ENCODE data around the gene CHEK2. TPM values are rescaled to one million over a fixed set of nuclear protein-coding genes. Genes with fewer than 3 reads are reported as not detected.
A peak's percentile ranks its signal among the peaks of the same experiment; 100 is the strongest.
"Not testable (repeated sequence)": the region's sequence is repeated elsewhere in the genome, so short reads cannot be mapped to it uniquely, and the experiment has no call there.

Gene CHEK2
- total and polyA plus RNA-seq, 4 donors, result 6.0 to 10.4 (median 9.3) TPM

GRCh38 chr22:28741200-28741784 is 328 bp downstream of the CHEK2 start:
- 8 to 9% methylated on average over 18 of the region's 18 CpGs for WGBS, 2 donors
- ATAC-seq (ENCODE audit: insufficient read depth, low FRiP score) (no peak), DNase-seq (no peak)
- Histone ChIP-seq H3K4me1 (ENCODE audit: control insufficient read depth in 5 of 5, insufficient read depth in 5 of 5, low read length in 5 of 5) (peaks cover 0 to 14% (median 4%) of the 10 kb centered on the region in 5 donors), H3K9ac (ENCODE audit: insufficient read depth in 1 of 2, low read length in 2 of 2) (peak overlapping the region in 1 of 2 donors; percentile 78), H3K9me3 (ENCODE audit: control insufficient read depth in 4 of 4, insufficient read depth in 3 of 4, low read length in 3 of 4) (no peaks in the 10 kb centered on the region), H3K4me3 (peak overlapping the region; percentile 58), H3K36me3 (ENCODE audit: control insufficient read depth in 4 of 4, insufficient read depth in 4 of 4, low read length in 4 of 4) (peaks cover under 1 to 21% (median 7%) of the 10 kb centered on the region in 4 donors), H3K27me3 (ENCODE audit: control insufficient read depth in 3 of 3, insufficient read depth in 3 of 3, low read length in 2 of 3) (no peaks in the 10 kb centered on the region), H3K27ac (ENCODE audit: low read depth in 1 of 2, low read length in 1 of 2) (no peak overlapping the region)
- no peak for TF ChIP-seq CTCF (IDR thresholded peaks at IDR 0.05; ENCODE audit: control extremely low read depth, extremely low read depth)

GRCh38 chr22:28738876-28739275 is 2.7 kb downstream of the CHEK2 start:
- not testable (repeated sequence) for DNase-seq; H3K36me3 ChIP-seq (ENCODE audit: control insufficient read depth in 4 of 4, insufficient read depth in 4 of 4, low read length in 4 of 4); H3K4me3 ChIP-seq; H3K27ac ChIP-seq (ENCODE audit: low read depth in 1 of 2, low read length in 1 of 2); ATAC-seq (ENCODE audit: insufficient read depth, low FRiP score); H3K9me3 ChIP-seq (ENCODE audit: control insufficient read depth in 4 of 4, insufficient read depth in 3 of 4, low read length in 3 of 4); H3K9ac ChIP-seq (ENCODE audit: insufficient read depth in 1 of 2, low read length in 2 of 2); H3K27me3 ChIP-seq (ENCODE audit: control insufficient read depth in 3 of 3, insufficient read depth in 3 of 3, low read length in 2 of 3)
- peaks cover 0 to 14% (median 4%) of the 10 kb centered on the region in 5 donors for H3K4me1 ChIP-seq (ENCODE audit: control insufficient read depth in 5 of 5, insufficient read depth in 5 of 5, low read length in 5 of 5)
- 90 to 95% methylated on average over 8 of the region's 8 CpGs for WGBS, 2 donors

- Histone ChIP-seq H3K9me3 (ENCODE audit: control insufficient read depth in 4 of 4, insufficient read depth in 3 of 4, low read length in 3 of 4) (no peaks in the 10 kb centered on the region), H3K27ac (ENCODE audit: low read depth in 1 of 2, low read length in 1 of 2) (no peak overlapping the region), H3K27me3 (ENCODE audit: control insufficient read depth in 3 of 3, insufficient read depth in 3 of 3, low read length in 2 of 3) (no peaks in the 10 kb centered on the region), H3K36me3 (ENCODE audit: control insufficient read depth in 4 of 4, insufficient read depth in 4 of 4, low read length in 4 of 4) (no peaks in the 10 kb centered on the region), H3K4me3 (no peak overlapping the region), H3K9ac (ENCODE audit: insufficient read depth in 1 of 2, low read length in 2 of 2) (no peak overlapping the region), H3K4me1 (ENCODE audit: control insufficient read depth in 5 of 5, insufficient read depth in 5 of 5, low read length in 5 of 5) (peaks cover 0 to 5% (median 2%) of the 10 kb centered on the region in 5 donors)
- TF ChIP-seq CTCF (IDR thresholded peaks at IDR 0.05; ENCODE audit: control extremely low read depth, extremely low read depth), result no peak
- no peak for ATAC-seq (ENCODE audit: insufficient read depth, low FRiP score)
- 90 to 92% methylated on average over 3 of the region's 3 CpGs for WGBS, 2 donors
- no peak for DNase-seq
Measured at GRCh38 chr22:28737701-28738100, 3.9 kb downstream of the CHEK2 start.

- TF ChIP-seq CTCF (IDR thresholded peaks at IDR 0.05; ENCODE audit: control extremely low read depth, extremely low read depth), result no peak
Measured at GRCh38 chr22:28736301-28737155, 5.1 kb downstream of the CHEK2 start.

More at GRCh38 chr22:28736301-28737155, 5.1 kb downstream of the CHEK2 start:
- Histone ChIP-seq H3K36me3 (ENCODE audit: control insufficient read depth in 4 of 4, insufficient read depth in 4 of 4, low read length in 4 of 4) (no peaks in the 10 kb centered on the region), H3K4me1 (ENCODE audit: control insufficient read depth in 5 of 5, insufficient read depth in 5 of 5, low read length in 5 of 5) (peaks cover 0 to 5% (median 1%) of the 10 kb centered on the region in 5 donors), H3K27ac (ENCODE audit: low read depth in 1 of 2, low read length in 1 of 2) (no peak overlapping the region), H3K9ac (ENCODE audit: insufficient read depth in 1 of 2, low read length in 2 of 2) (no peak overlapping the region), H3K4me3 (no peak overlapping the region), H3K9me3 (ENCODE audit: control insufficient read depth in 4 of 4, insufficient read depth in 3 of 4, low read length in 3 of 4) (no peaks in the 10 kb centered on the region), H3K27me3 (ENCODE audit: control insufficient read depth in 3 of 3, insufficient read depth in 3 of 3, low read length in 2 of 3) (no peaks in the 10 kb centered on the region)
- DNase-seq (no peak), ATAC-seq (ENCODE audit: insufficient read depth, low FRiP score) (no peak)
- WGBS, 2 donors, result 83 to 85% methylated on average over 7 of the region's 7 CpGs

All from lung (tissue), 12 donors.